ENCODE measurements around the gene ENAM.

DNA sequence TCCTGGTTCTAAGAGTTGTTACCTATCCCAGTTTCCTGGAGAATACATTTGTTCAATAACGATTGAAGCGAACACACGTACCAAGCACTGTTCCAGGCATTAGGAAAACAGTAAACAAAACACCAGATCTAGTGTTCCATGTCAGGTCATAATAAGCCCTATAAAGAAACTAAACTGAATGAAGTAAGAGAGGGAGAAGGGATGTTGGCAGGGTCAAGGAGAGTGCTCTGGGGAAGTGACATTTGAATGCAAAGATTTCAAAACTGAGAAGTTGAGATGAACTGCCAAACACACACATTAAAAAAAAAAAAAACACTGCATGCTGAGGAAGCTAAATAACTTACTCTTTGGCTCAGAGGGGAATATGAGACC is 14.4 kb upstream of the ENAM start:
- TF ChIP-seq CTCF (IDR thresholded peaks at IDR 0.05 in 2 of 3, conservative IDR thresholded peaks at IDR 0.05 in 1 of 3; ENCODE audit: borderline replicate concordance in 1 of 3, insufficient read depth in 1 of 3, low read depth in 2 of 3, low read length in 2 of 3): no peak
- no peak for TF ChIP-seq EZH2 (IDR thresholded peaks at IDR 0.05)
- no peak for TF ChIP-seq POLR2A (IDR thresholded peaks at IDR 0.05; ENCODE audit: borderline replicate concordance, extremely low read depth, insufficient read depth, insufficient read length)
- no peak for TF ChIP-seq ZNF274 (IDR thresholded peaks at IDR 0.05; ENCODE audit: low read depth, low read length)
- TF ChIP-seq MAX (IDR thresholded peaks at IDR 0.05): no peak
- TF ChIP-seq SIN3A (IDR thresholded peaks at IDR 0.05; ENCODE audit: low read depth): no peak
- TF ChIP-seq EZH2phosphoT487 (IDR thresholded peaks at IDR 0.05; ENCODE audit: borderline replicate concordance): no peak
- TF ChIP-seq POLR2AphosphoS5 (IDR thresholded peaks at IDR 0.05; ENCODE audit: low read depth, low read length): no peak
